DOHH2 (cell line): Measurements from ENCODE around the gene ALG12.

Experiments
- H3F3A ChIP-seq: fragments of 200-600 bp; sonication (generic), shearing (Covaris generic); 2 replicates; pipeline ENCODE4 v1.6.0; 2016; ENCODE audit warnings: antibody characterized with exemption, mild to moderate bottlenecking; ENCODE audit not compliant: control insufficient read depth, insufficient read depth
- H3K27ac ChIP-seq: fragments of 200-600 bp; sonication (generic); 2 replicates; pipeline ENCODE4 v1.5.1; 2014; ENCODE audit warnings: low read depth, mild to moderate bottlenecking, low read length, moderate library complexity
- H3K27me3 ChIP-seq: fragments of 200-600 bp; sonication (generic); 2 replicates; pipeline ENCODE4 v1.6.1; 2014; ENCODE audit warnings: mild to moderate bottlenecking, low read length, mixed read lengths; ENCODE audit not compliant: control insufficient read depth
- H3K36me3 ChIP-seq: fragments of 200-600 bp; sonication (generic); 2 replicates; pipeline ENCODE4 v1.6.1; 2014; ENCODE audit warnings: mild to moderate bottlenecking, low read length, moderate library complexity, mixed read lengths; ENCODE audit not compliant: control insufficient read depth
- H3K4me1 ChIP-seq: fragments of 200-600 bp; sonication (generic); 2 replicates; pipeline ENCODE4 v1.6.1; 2014; ENCODE audit warnings: mild to moderate bottlenecking, low read length, mixed read lengths; ENCODE audit not compliant: control insufficient read depth
- H3K4me2 ChIP-seq: fragments of 200-600 bp; sonication (generic); 2 replicates; pipeline ENCODE4 v1.6.0; 2014; ENCODE audit warnings: mild to moderate bottlenecking, low read length, moderate library complexity
- H3K4me3 ChIP-seq: fragments of 200-600 bp; sonication (generic); 2 replicates; pipeline ENCODE4 v1.5.1; 2014; ENCODE audit warnings: mild to moderate bottlenecking, low read length, mixed read lengths
- H3K79me2 ChIP-seq: fragments of 200-600 bp; sonication (generic); 2 replicates; pipeline ENCODE4 v1.6.1; 2014; ENCODE audit warnings: mild to moderate bottlenecking, low read length, mixed read lengths; ENCODE audit not compliant: control insufficient read depth
- H3K9me2 ChIP-seq: fragments of 200-600 bp; sonication (generic); replicated peaks from 2 replicates; pipeline ENCODE4 v1.6.1; 2014; ENCODE audit warnings: mild to moderate bottlenecking, low read length, mixed read lengths; ENCODE audit not compliant: control insufficient read depth
- H3K9me3 ChIP-seq: fragments of 200-600 bp; sonication (generic); 2 replicates; pipeline ENCODE4 v1.6.1; 2014; ENCODE audit warnings: antibody characterized with exemption, low read length, mixed read lengths; ENCODE audit not compliant: control insufficient read depth, insufficient read depth
- H4K20me1 ChIP-seq: fragments of 200-600 bp; sonication (generic); 2 replicates; pipeline ENCODE4 v1.6.0; 2014; ENCODE audit warnings: low read depth, mild to moderate bottlenecking, antibody characterized with exemption, low read length, moderate library complexity; ENCODE audit not compliant: control insufficient read depth, insufficient read depth
- EZH2phosphoT487 ChIP-seq: fragments of 200-600 bp; sonication (generic); IDR thresholded peaks from 2 replicates; pipeline ENCODE4 v1.6.1; 2017; ENCODE audit warnings: borderline replicate concordance, mild to moderate bottlenecking, antibody characterized with exemption, low read length, moderate library complexity, mixed read lengths
- TF ChIP-seq, protein P1 (sequence below): fragments of 200-600 bp; sonication (generic); IDR thresholded peaks from one replicate; pipeline ENCODE4 v1.5.1; 2014; ENCODE audit warnings: antibody characterized with exemption, mild to moderate bottlenecking, low read depth, low read length; ENCODE audit not compliant: poor library complexity, severe bottlenecking

Gene ALG12

DNA sequence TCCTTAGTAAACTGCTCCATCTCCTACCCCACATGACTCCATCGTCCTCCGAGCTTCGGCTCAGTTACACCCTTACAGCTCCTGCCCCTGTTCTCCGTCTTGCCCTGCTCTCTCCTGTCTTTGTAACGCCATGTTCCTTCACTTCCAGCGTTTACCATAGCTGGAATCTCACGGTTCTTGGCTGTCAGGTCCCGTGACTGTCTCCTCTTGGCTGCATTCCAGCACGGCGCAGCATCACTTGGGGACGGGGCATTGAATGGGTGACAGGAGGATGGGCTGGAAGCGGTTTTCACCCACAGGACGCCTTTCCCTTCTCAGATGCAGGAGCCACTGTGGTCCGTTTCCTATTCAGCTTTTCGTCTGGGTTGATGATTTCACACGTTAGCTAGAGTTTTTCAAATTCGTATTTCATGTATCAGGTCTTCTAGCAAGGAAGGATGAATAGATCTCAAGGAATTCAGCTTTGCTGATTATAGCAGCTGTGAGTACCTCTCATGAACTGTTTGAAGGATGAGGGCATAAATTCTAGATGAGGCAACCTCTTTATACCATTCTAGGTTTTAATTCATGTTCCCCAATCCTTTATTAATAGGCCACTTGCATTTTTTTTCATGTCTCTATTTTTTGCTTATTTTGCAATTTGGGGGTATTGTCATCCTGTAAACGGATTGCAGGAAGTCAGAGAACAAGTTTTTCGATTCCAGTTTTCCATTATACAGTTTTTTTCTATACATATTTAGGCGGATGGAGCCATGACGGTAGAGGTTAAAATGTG is 35.5 kb downstream of the ALG12 start:
- Histone ChIP-seq H3K4me2 (no peak overlapping the region), H3K4me1 (no peaks in the 10 kb centered on the region), H3K79me2 (peaks cover 95% of the 10 kb centered on the region), H4K20me1 (no peaks in the 10 kb centered on the region; the same call in 1 of the 2 replicates), H3K4me3 (no peak overlapping the region), H3K9me3 (no peaks in the 10 kb centered on the region), H3K36me3 (peaks cover 61% of the 10 kb centered on the region), H3F3A (no peaks in the 10 kb centered on the region), H3K27ac (no peak overlapping the region), H3K27me3 (no peaks in the 10 kb centered on the region), H3K9me2 (no peaks in the 10 kb centered on the region)
- no peak for TF ChIP-seq EZH2phosphoT487
- TF ChIP-seq, protein P1, sequence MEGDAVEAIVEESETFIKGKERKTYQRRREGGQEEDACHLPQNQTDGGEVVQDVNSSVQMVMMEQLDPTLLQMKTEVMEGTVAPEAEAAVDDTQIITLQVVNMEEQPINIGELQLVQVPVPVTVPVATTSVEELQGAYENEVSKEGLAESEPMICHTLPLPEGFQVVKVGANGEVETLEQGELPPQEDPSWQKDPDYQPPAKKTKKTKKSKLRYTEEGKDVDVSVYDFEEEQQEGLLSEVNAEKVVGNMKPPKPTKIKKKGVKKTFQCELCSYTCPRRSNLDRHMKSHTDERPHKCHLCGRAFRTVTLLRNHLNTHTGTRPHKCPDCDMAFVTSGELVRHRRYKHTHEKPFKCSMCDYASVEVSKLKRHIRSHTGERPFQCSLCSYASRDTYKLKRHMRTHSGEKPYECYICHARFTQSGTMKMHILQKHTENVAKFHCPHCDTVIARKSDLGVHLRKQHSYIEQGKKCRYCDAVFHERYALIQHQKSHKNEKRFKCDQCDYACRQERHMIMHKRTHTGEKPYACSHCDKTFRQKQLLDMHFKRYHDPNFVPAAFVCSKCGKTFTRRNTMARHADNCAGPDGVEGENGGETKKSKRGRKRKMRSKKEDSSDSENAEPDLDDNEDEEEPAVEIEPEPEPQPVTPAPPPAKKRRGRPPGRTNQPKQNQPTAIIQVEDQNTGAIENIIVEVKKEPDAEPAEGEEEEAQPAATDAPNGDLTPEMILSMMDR = no peak

DNA sequence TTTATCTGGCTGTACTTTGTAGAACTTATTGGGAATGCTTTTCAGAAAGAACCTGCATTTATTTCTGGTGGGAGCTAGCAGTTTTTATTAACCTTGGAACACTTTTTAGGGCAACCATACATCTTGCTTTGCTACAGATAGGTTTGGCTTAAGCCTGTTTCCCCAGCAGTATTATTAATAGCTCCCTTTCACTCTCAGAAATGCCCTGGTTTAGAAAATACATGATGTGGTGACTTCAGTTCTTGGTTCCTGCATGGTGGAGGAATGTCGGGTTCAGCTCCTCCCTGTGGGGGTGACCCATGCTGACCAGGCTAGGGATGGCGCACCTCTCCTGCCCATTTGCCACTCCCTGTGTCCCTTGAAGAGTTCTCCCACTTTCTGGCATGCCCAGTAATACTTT is 36.4 kb downstream of the ALG12 start:
- peaks cover 55% of the 10 kb centered on the region for H3K36me3 ChIP-seq
- no peaks in the 10 kb centered on the region for H3K4me1 ChIP-seq
- H3K27me3 ChIP-seq = no peaks in the 10 kb centered on the region
- H4K20me1 ChIP-seq = no peaks in the 10 kb centered on the region; the same call in 1 of the 2 replicates
- no peak overlapping the region for H3K27ac ChIP-seq
- peaks cover 95% of the 10 kb centered on the region for H3K79me2 ChIP-seq
- no peaks in the 10 kb centered on the region for H3F3A ChIP-seq
- no peaks in the 10 kb centered on the region for H3K9me2 ChIP-seq
- TF ChIP-seq, protein P1 = no peak
- no peak for TF ChIP-seq EZH2phosphoT487
- no peaks in the 10 kb centered on the region for H3K9me3 ChIP-seq
- H3K4me3 ChIP-seq = no peak overlapping the region
- no peak overlapping the region for H3K4me2 ChIP-seq

DNA sequence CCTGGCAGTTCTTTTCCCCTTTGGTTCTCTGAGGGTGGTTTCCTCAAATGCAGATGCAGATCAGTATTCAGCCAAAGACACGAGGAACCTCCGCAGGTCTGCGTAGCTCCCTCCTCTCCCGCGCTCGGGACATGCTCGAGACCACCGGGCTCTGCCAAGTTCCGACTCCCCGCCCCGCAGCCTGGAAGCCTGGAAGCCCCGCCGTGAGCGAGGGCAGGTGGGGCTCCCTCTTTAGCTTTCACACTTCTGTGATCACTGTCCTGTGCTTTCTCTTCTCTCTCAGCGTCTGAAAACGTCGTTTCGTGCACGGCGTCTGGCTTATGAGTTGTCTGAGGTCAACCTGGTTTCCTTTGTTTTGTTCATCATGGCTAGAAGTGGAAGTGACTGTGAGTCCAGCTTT is 38.0 kb downstream of the ALG12 start:
- H3K9me3 ChIP-seq = no peaks in the 10 kb centered on the region
- no peak overlapping the region for H3K27ac ChIP-seq
- H4K20me1 ChIP-seq = no peaks in the 10 kb centered on the region; the same call in 1 of the 2 replicates
- no peak overlapping the region for H3K4me3 ChIP-seq
- peaks cover 49% of the 10 kb centered on the region for H3K36me3 ChIP-seq
- H3F3A ChIP-seq = no peaks in the 10 kb centered on the region
- no peaks in the 10 kb centered on the region for H3K9me2 ChIP-seq
- peaks cover 97% of the 10 kb centered on the region for H3K79me2 ChIP-seq
- TF ChIP-seq, protein P1 = no peak
- no peak for TF ChIP-seq EZH2phosphoT487
- H3K4me2 ChIP-seq = no peak overlapping the region
- no peaks in the 10 kb centered on the region for H3K27me3 ChIP-seq
- H3K4me1 ChIP-seq = no peaks in the 10 kb centered on the region
